LNCaP clone FGC (cell line): ENCODE measurements around the gene SIT1.

Experiments
- DNase-seq: peaks from one replicate; pipeline ENCODE4 v3.0.0-alpha.2; 2011; ENCODE audit warnings: low read depth
- H3K4me3 ChIP-seq: 2 replicates; pipeline ENCODE4 v1.5.1; 2011; ENCODE audit warnings: mild to moderate bottlenecking, low read depth, low read length, control low read depth
- TF ChIP-seq, protein P1 (sequence below): IDR thresholded peaks from 2 replicates; pipeline ENCODE4 v1.5.1; 2012; ENCODE audit warnings: mild to moderate bottlenecking; ENCODE audit not compliant: control insufficient read depth, insufficient read depth; ENCODE audit errors: extremely low read depth

SIT1 gene

DNA sequence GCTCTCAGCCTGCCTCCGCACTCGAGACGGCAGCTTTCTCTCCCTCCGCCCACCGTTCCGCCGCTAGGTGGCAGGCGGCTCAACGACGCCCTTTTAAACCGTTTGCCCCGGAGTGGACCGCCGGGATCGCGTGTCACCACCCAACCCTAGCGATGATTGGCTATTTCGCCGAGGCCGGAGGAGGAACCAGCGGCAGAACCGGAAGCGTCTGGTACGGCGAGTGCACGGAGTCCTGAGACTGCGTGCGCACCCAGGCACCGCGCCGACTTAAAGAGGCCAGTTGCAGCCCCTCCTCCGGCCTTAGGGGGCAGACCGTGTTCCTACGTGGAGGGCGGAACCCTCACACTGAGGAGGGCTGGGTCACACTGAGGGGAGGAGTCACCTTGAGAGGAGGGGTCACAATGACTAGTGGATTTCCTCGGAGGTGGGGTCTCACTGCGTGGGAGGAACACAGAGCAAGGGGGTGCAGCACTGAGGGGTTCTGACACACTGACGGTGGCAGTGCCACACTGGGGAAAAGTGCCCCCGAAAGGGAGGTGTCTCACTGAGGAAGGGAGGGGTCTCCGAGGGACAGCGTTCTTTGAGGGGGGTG, 46.6 kb downstream of the SIT1 start:
- peak; percentile 99 for DNase-seq
- H3K4me3 ChIP-seq = peak overlapping the region; percentile 67
- TF ChIP-seq, protein P1, sequence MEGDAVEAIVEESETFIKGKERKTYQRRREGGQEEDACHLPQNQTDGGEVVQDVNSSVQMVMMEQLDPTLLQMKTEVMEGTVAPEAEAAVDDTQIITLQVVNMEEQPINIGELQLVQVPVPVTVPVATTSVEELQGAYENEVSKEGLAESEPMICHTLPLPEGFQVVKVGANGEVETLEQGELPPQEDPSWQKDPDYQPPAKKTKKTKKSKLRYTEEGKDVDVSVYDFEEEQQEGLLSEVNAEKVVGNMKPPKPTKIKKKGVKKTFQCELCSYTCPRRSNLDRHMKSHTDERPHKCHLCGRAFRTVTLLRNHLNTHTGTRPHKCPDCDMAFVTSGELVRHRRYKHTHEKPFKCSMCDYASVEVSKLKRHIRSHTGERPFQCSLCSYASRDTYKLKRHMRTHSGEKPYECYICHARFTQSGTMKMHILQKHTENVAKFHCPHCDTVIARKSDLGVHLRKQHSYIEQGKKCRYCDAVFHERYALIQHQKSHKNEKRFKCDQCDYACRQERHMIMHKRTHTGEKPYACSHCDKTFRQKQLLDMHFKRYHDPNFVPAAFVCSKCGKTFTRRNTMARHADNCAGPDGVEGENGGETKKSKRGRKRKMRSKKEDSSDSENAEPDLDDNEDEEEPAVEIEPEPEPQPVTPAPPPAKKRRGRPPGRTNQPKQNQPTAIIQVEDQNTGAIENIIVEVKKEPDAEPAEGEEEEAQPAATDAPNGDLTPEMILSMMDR = peak; percentile 95

DNA sequence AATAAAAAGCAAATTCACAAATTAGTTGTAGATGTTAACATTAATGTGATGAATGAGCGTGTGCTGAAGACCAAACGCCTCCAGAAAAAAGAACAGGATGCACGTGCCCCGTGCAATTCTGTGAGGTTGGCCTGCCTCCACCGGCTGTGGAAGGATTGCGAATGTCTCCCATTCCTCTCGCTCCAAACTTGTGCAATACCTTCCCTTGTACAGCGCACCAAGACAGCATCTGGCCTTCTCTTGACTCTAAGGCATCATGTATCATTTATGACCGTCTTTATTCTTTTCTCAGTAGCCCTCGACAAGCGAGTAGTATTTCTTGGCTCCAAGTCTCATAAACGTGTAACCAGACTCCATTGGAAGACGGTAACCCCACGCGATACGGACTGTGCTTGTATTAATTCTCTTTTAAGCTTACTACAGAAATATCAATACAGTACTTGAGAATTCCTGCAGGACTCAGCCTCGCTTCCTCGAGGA, 47.2 kb downstream of the SIT1 start:
- TF ChIP-seq, protein P1 = no peak
- H3K4me3 ChIP-seq = peak overlapping the region; percentile 67
- peak; percentile 13 for DNase-seq

DNA sequence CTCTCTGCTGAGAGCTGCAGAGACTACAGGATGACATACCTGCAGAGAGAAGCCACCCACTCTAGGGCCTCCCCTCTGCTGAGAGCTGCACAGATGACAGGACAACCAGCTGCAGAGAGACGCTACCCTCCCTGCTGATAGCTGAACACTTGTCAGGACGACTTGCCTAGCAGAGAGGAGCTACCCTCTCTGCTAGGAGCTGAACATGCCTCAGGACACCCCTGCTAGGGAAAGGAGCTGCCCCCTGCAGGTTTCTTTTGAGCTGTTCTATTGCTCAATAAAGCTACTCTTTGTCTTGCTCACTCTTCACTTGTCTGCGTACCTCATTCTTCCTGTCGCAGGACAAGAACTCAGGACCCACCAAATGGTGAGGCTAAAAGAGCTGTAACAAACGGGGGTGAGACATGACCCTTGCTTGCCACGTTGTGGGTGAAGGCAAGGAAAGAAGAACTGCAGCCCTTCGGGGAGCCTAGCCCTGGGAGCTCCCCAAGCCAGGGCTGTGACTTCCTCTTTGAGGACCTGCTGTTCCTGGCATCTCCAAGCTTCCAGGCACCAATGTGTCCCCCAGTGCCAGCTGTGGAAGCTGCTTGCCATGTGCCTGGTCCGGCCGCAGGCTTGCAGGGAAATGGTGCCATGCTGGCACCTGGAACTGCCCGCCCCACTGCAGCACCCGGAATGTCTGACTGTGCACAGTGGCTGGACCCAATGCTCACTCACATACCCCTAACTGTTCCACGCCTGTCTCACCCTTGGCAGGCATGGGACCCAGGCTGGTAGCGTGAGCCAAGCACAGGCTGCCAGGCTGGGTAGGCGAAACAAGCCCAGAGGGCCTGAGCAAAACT, 50.7 kb downstream of the SIT1 start:
- H3K4me3 ChIP-seq = no peak overlapping the region
- no peak for DNase-seq
- TF ChIP-seq, protein P1 = no peak
